H9 (cell line): ENCODE data around the gene DIAPH3. TPM values are rescaled to one million over a fixed set of nuclear protein-coding genes. Genes with fewer than 3 reads are reported as not detected.

Experiments used
- DNase-seq: peaks from one replicate; pipeline ENCODE4 v3.0.0-alpha.2; 2017
- H2AFZ ChIP-seq: one replicate; pipeline ENCODE4 v1.6.1; 2013; ENCODE audit warnings: mild to moderate bottlenecking, low read length, control low read depth, moderate library complexity
- H2AK5ac ChIP-seq: 2 replicates; pipeline ENCODE4 v1.6.1; 2013; ENCODE audit warnings: low read length, control low read depth, mixed read lengths; ENCODE audit not compliant: insufficient read length
- H2BK120ac ChIP-seq: one replicate; pipeline ENCODE4 v1.6.1; 2013; ENCODE audit warnings: low read depth, mild to moderate bottlenecking, low read length, control low read depth, inconsistent platforms; ENCODE audit not compliant: poor library complexity, severe bottlenecking
- H2BK12ac ChIP-seq: 2 replicates; pipeline ENCODE4 v1.6.1; 2013; ENCODE audit warnings: low read length, control low read depth, mixed read lengths, low read depth; ENCODE audit not compliant: insufficient read length
- H2BK15ac ChIP-seq: 2 replicates; pipeline ENCODE4 v1.6.1; 2013; ENCODE audit warnings: low read depth, low read length, control low read depth
- H2BK20ac ChIP-seq: one replicate; pipeline ENCODE4 v1.6.1; 2013; ENCODE audit warnings: low read depth, mild to moderate bottlenecking, low read length, control low read depth, inconsistent platforms; ENCODE audit not compliant: poor library complexity, severe bottlenecking
- H2BK5ac ChIP-seq: 2 replicates; pipeline ENCODE4 v1.6.1; 2013; ENCODE audit warnings: low read length, control low read depth, mixed read lengths; ENCODE audit not compliant: insufficient read length
- H3K14ac ChIP-seq: 2 replicates; pipeline ENCODE4 v1.6.1; 2013; ENCODE audit warnings: low read length, control low read depth; ENCODE audit not compliant: insufficient read depth
- H3K18ac ChIP-seq: 2 replicates; pipeline ENCODE4 v1.6.1; 2013; ENCODE audit warnings: low read depth, mild to moderate bottlenecking, mixed read lengths, low read length, control low read depth; ENCODE audit not compliant: insufficient read length
- H3K23ac ChIP-seq: 2 replicates; pipeline ENCODE4 v1.6.1; 2013; ENCODE audit warnings: low read length, control low read depth, mixed read lengths, low read depth; ENCODE audit not compliant: insufficient read length
- H3K23me2 ChIP-seq: 2 replicates; pipeline ENCODE4 v1.6.1; 2013; ENCODE audit warnings: low read depth, mild to moderate bottlenecking, mixed read lengths, low read length, control low read depth; ENCODE audit not compliant: insufficient read length, poor library complexity, severe bottlenecking
- H3K27ac ChIP-seq: 2 replicates; pipeline ENCODE4 v1.5.1; 2013; ENCODE audit warnings: low read length, control low read depth, mixed read lengths, low read depth; ENCODE audit not compliant: insufficient read length
- H3K27me3 ChIP-seq: 2 replicates; pipeline ENCODE4 v1.6.1; 2013; ENCODE audit warnings: low read length, control low read depth, inconsistent platforms; ENCODE audit not compliant: insufficient read depth
- H3K4ac ChIP-seq: 2 replicates; pipeline ENCODE4 v1.6.1; 2013; ENCODE audit warnings: low read depth, mild to moderate bottlenecking, control low read depth, inconsistent platforms, low read length, moderate library complexity
- H3K4me1 ChIP-seq: 2 replicates; pipeline ENCODE4 v1.6.1; 2013; ENCODE audit warnings: low read length, control low read depth, inconsistent platforms; ENCODE audit not compliant: insufficient read depth
- H3K4me2 ChIP-seq: 2 replicates; pipeline ENCODE4 v1.6.1; 2013; ENCODE audit warnings: low read length, control low read depth, mixed read lengths; ENCODE audit not compliant: insufficient read length, insufficient read depth
- H3K56ac ChIP-seq: 2 replicates; pipeline ENCODE4 v1.6.1; 2013; ENCODE audit warnings: low read depth, mild to moderate bottlenecking, mixed read lengths, low read length, control low read depth; ENCODE audit not compliant: insufficient read length
- H3K79me1 ChIP-seq: 2 replicates; pipeline ENCODE4 v1.6.1; 2013; ENCODE audit warnings: low read depth, mild to moderate bottlenecking, moderate library complexity, low read length, control low read depth, inconsistent platforms; ENCODE audit not compliant: insufficient read depth, poor library complexity, severe bottlenecking
- H3K79me2 ChIP-seq: 2 replicates; pipeline ENCODE4 v1.6.1; 2013; ENCODE audit warnings: low read length, control low read depth, inconsistent platforms; ENCODE audit not compliant: insufficient read depth
- H3K9ac ChIP-seq: 2 replicates; pipeline ENCODE4 v1.6.1; 2013; ENCODE audit warnings: low read length, control low read depth, mixed read lengths; ENCODE audit not compliant: insufficient read length; ENCODE audit errors: extremely low read depth
- H3K9me3 ChIP-seq: one replicate; pipeline ENCODE4 v1.6.1; 2013; ENCODE audit warnings: low read depth, low read length, inconsistent platforms; ENCODE audit not compliant: control insufficient read depth
- H3T11ph ChIP-seq: one replicate; pipeline ENCODE4 v1.6.1; 2013; ENCODE audit warnings: mild to moderate bottlenecking, low read length, control low read depth, inconsistent platforms
- H4K20me1 ChIP-seq: one replicate; pipeline ENCODE4 v1.6.1; 2013; ENCODE audit not compliant: control insufficient read depth, insufficient read length, insufficient read depth
- H4K5ac ChIP-seq: 2 replicates; pipeline ENCODE4 v1.6.1; 2013; ENCODE audit warnings: low read depth, mild to moderate bottlenecking, mixed read lengths, low read length, control low read depth; ENCODE audit not compliant: insufficient read length
- H4K8ac ChIP-seq: replicated peaks from 2 replicates; pipeline ENCODE4 v1.6.1; 2013; ENCODE audit warnings: low read length, control low read depth, mixed read lengths, low read depth; ENCODE audit not compliant: insufficient read length
- H4K91ac ChIP-seq: 2 replicates; pipeline ENCODE4 v1.6.1; 2013; ENCODE audit warnings: low read depth, mild to moderate bottlenecking, moderate library complexity, mixed read lengths, low read length, control low read depth; ENCODE audit not compliant: insufficient read length
- H3K27ac Mint-ChIP-seq, 3 experiments: 2 replicates in 2 of 3; 3 replicates in 1 of 3; pipeline ENCODE4 v1.8.0; 2020 to 2021; ENCODE audit warnings: mixed read lengths in 3 of 3, mild to moderate bottlenecking in 1 of 3, moderate library complexity in 1 of 3
- H3K27me3 Mint-ChIP-seq: 2 replicates; pipeline ENCODE4 v1.8.0; 2021; ENCODE audit warnings: low read depth, mild to moderate bottlenecking, moderate library complexity, mixed read lengths
- H3K36me3 Mint-ChIP-seq, 3 experiments: 2 replicates in 2 of 3; 3 replicates in 1 of 3; pipeline ENCODE4 v1.8.0; 2020 to 2021; ENCODE audit warnings: low read depth in 3 of 3, mixed read lengths in 3 of 3; ENCODE audit not compliant: insufficient read depth in 1 of 3
- H3K4me1 Mint-ChIP-seq, 2 experiments: 2 replicates each; pipeline ENCODE4 v1.8.0; 2020; ENCODE audit warnings: mixed read lengths in 2 of 2
- H3K4me3 Mint-ChIP-seq, 2 experiments: 2 replicates in 1 of 2; 3 replicates in 1 of 2; pipeline ENCODE4 v1.8.0; 2020 to 2021; ENCODE audit warnings: mild to moderate bottlenecking in 2 of 2, mixed read lengths in 2 of 2, moderate library complexity in 1 of 2
- H3K9me3 Mint-ChIP-seq, 2 experiments: 2 replicates in 1 of 2; 3 replicates in 1 of 2; pipeline ENCODE4 v1.8.0; 2020; ENCODE audit warnings: mild to moderate bottlenecking in 2 of 2, mixed read lengths in 2 of 2, moderate library complexity in 1 of 2
- WGBS: extraction: QIAGEN DNeasy Blood & Tissue Kit; methylation state at CpG from one replicate; pipeline ENCODE4 v1.1.7; 2013; ENCODE audit warnings: missing lambda C conversion rate, low lambda C conversion rate, mixed read lengths; ENCODE audit not compliant: insufficient read length; ENCODE audit errors: extremely low coverage; 5-methylcytosine and 5-hydroxymethylcytosine counted together
- total RNA-seq: library from RNA; stranded (reverse); gene quantifications from 2 replicates; pipeline ENCODE4 v1.2.1, GENCODE V29; 2021
- TF ChIP-seq, protein P1 (sequence below): fragments of 200-600 bp; sonication (generic); conservative IDR thresholded peaks from 3 replicates; pipeline ENCODE4 v1.8.0; 2021; ENCODE audit warnings: antibody characterized with exemption, mild to moderate bottlenecking

Gene DIAPH3
- total RNA-seq, 1 experiment from 2014 or later, result 23.1 TPM

DNA sequence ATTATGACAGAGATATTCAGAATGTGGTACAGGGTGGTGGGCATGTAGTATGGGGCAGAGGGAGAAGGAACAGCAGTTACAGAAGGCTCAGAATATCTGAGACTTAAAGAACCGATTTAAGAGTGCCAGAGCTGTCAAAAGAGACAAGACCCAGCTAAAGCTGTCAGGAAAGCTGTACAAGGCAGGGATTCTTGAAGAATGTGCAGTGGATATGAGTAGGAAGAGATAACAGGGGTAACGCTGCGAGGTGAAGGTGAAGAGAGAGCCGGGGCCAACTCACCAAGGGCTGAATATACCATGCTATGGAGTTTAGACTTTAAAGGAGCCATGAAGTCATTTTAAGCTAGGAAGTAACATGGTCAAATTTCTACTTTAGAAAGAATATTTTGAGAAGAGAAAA, 381.0 kb downstream of the DIAPH3 start:
- no peak overlapping the region for H3K23ac ChIP-seq
- no peaks in the 10 kb centered on the region for H3K4me1 ChIP-seq
- no peak overlapping the region for H3K4ac ChIP-seq
- H2BK5ac ChIP-seq, result no peak overlapping the region
- H4K8ac ChIP-seq, result no peak overlapping the region
- no peak overlapping the region for H2BK15ac ChIP-seq
- no peak overlapping the region for H3K18ac ChIP-seq
- H2BK120ac ChIP-seq, result no peak overlapping the region
- no peak overlapping the region for H2AK5ac ChIP-seq
- DNase-seq, result no peak
- H3K27ac ChIP-seq, result no peak overlapping the region
- H3K4me2 ChIP-seq, result no peak overlapping the region
- H4K91ac ChIP-seq, result no peak overlapping the region
- no peaks in the 10 kb centered on the region for H4K20me1 ChIP-seq
- no peaks in the 10 kb centered on the region for H3K9me3 Mint-ChIP-seq
- H3K27ac Mint-ChIP-seq, result no peak overlapping the region
- no peak overlapping the region for H3K14ac ChIP-seq
- H3K27me3 Mint-ChIP-seq, result no peaks in the 10 kb centered on the region
- H2BK20ac ChIP-seq, result no peak overlapping the region
- WGBS, result no CpG with 5 or more reads among the region's 4 CpGs
- H3T11ph ChIP-seq, result no peak overlapping the region
- H3K9me3 ChIP-seq, result no peaks in the 10 kb centered on the region
- H2BK12ac ChIP-seq, result no peak overlapping the region
- no peaks in the 10 kb centered on the region for H3K79me2 ChIP-seq
- no peaks in the 10 kb centered on the region for H3K23me2 ChIP-seq
- no peaks in the 10 kb centered on the region for H3K79me1 ChIP-seq
- H3K27me3 ChIP-seq, result no peaks in the 10 kb centered on the region
- no peak overlapping the region for H3K9ac ChIP-seq
- no peak overlapping the region for H3K56ac ChIP-seq
- H3K4me3 Mint-ChIP-seq, result no peak overlapping the region
- H4K5ac ChIP-seq, result no peak overlapping the region
- H2AFZ ChIP-seq, result no peak overlapping the region
- no peaks in the 10 kb centered on the region for H3K36me3 Mint-ChIP-seq
- peaks cover 0 to 2% of the 10 kb centered on the region in 2 experiments; a peak in 2 of 4 replicates for H3K4me1 Mint-ChIP-seq
- TF ChIP-seq, protein P1, sequence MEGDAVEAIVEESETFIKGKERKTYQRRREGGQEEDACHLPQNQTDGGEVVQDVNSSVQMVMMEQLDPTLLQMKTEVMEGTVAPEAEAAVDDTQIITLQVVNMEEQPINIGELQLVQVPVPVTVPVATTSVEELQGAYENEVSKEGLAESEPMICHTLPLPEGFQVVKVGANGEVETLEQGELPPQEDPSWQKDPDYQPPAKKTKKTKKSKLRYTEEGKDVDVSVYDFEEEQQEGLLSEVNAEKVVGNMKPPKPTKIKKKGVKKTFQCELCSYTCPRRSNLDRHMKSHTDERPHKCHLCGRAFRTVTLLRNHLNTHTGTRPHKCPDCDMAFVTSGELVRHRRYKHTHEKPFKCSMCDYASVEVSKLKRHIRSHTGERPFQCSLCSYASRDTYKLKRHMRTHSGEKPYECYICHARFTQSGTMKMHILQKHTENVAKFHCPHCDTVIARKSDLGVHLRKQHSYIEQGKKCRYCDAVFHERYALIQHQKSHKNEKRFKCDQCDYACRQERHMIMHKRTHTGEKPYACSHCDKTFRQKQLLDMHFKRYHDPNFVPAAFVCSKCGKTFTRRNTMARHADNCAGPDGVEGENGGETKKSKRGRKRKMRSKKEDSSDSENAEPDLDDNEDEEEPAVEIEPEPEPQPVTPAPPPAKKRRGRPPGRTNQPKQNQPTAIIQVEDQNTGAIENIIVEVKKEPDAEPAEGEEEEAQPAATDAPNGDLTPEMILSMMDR, result no peak
